IMR-90 (cell line): ENCODE data around the gene UBXN6. TPM values are rescaled to one million over a fixed set of nuclear protein-coding genes. Genes with fewer than 3 reads are reported as not detected.

Source experiments
- ATAC-seq: fragments of 200-7000 bp; cut with Tn5 transposase; 2 replicates; pipeline ENCODE4 v1.9.1; 2020; ENCODE audit warnings: low read depth, mild to moderate bottlenecking, moderate library complexity
- BruUV-seq: library from RNA; stranded (reverse); fragments of 400-500 nt; replicated peaks from 2 replicates; lab custom pipeline; 2021; lab: Mats Ljungman, UMichigan
- CTCF ChIA-PET: fragments of 300-600 bp; formaldehyde crosslinking; extraction: SDS; loops from one replicate; lab custom pipeline; 2021; ENCODE audit warnings: antibody characterized with exemption; lab: Yijun Ruan, JAX
- POLR2A ChIA-PET: fragments of 300-600 bp; sonication (Branson Sonifier 250); formaldehyde crosslinking; loops from one replicate; lab custom pipeline; 2022; ENCODE audit warnings: antibody characterized with exemption; ENCODE audit not compliant: unreplicated experiment; lab: Charles Lee
- DNase-seq: peaks from one replicate; pipeline ENCODE4 v3.0.0; 2013
- H2AFZ ChIP-seq: replicated peaks from 2 replicates; pipeline ENCODE3; 2013; ENCODE audit warnings: low read length, mild to moderate bottlenecking; ENCODE audit not compliant: poor library complexity
- H2AK5ac ChIP-seq: 2 replicates; pipeline ENCODE4 v1.6.1; 2013; ENCODE audit warnings: low read depth, low read length, inconsistent platforms
- H2AK9ac ChIP-seq: replicated peaks from 2 replicates; pipeline ENCODE3; 2013; ENCODE audit warnings: mild to moderate bottlenecking, low read depth, low read length, moderate library complexity; ENCODE audit not compliant: poor library complexity
- H2BK120ac ChIP-seq: 2 replicates; pipeline ENCODE4 v1.6.1; 2013; ENCODE audit warnings: low read depth, low read length, inconsistent platforms
- H2BK15ac ChIP-seq: 3 replicates; pipeline ENCODE4 v1.6.1; 2013; ENCODE audit warnings: low read depth, low read length, inconsistent platforms
- H2BK20ac ChIP-seq: 2 replicates; pipeline ENCODE4 v1.6.1; 2013; ENCODE audit warnings: low read depth, mild to moderate bottlenecking, inconsistent platforms, low read length, moderate library complexity
- H2BK5ac ChIP-seq: 2 replicates; pipeline ENCODE4 v1.6.1; 2013; ENCODE audit warnings: mild to moderate bottlenecking, low read depth, low read length, inconsistent platforms; ENCODE audit not compliant: poor library complexity, severe bottlenecking
- H3K14ac ChIP-seq: replicated peaks from 2 replicates; pipeline ENCODE4 v1.6.1; 2013; ENCODE audit warnings: low read depth, low read length, inconsistent platforms
- H3K18ac ChIP-seq: 2 replicates; pipeline ENCODE4 v1.6.1; 2013; ENCODE audit warnings: low read depth, low read length, control low read depth
- H3K23ac ChIP-seq: 2 replicates; pipeline ENCODE4 v1.6.1; 2013; ENCODE audit warnings: low read depth, low read length, inconsistent platforms
- H3K27ac ChIP-seq: 2 replicates; pipeline ENCODE4 v1.5.1; 2013; ENCODE audit warnings: mild to moderate bottlenecking, control low read depth, low read length; ENCODE audit not compliant: insufficient read depth
- H3K27me3 ChIP-seq: 2 replicates; pipeline ENCODE4 v1.6.1; 2013; ENCODE audit warnings: low read length; ENCODE audit not compliant: control insufficient read depth, insufficient read depth
- H3K36me3 ChIP-seq: 2 replicates; pipeline ENCODE4 v1.6.1; 2013; ENCODE audit warnings: low read length, mixed read lengths; ENCODE audit not compliant: control insufficient read depth, insufficient read depth
- H3K4ac ChIP-seq: 2 replicates; pipeline ENCODE4 v1.6.1; 2013; ENCODE audit warnings: low read depth, low read length, inconsistent platforms
- H3K4me1 ChIP-seq: 2 replicates; pipeline ENCODE4 v1.6.1; 2013; ENCODE audit warnings: low read length, mixed read lengths; ENCODE audit not compliant: control insufficient read depth, insufficient read depth
- H3K4me2 ChIP-seq: 2 replicates; pipeline ENCODE4 v1.6.1; 2013; ENCODE audit warnings: low read depth, mild to moderate bottlenecking, control low read depth, low read length, moderate library complexity
- H3K4me3 ChIP-seq: 2 replicates; pipeline ENCODE4 v1.5.1; 2013; ENCODE audit warnings: low read depth, mild to moderate bottlenecking, control low read depth, low read length, moderate library complexity; ENCODE audit not compliant: insufficient read depth
- H3K56ac ChIP-seq: 2 replicates; pipeline ENCODE4 v1.6.1; 2013; ENCODE audit warnings: low read length, inconsistent platforms; ENCODE audit not compliant: insufficient read depth; ENCODE audit errors: extremely low read depth
- H3K79me1 ChIP-seq, 2 experiments: 2 replicates each; pipeline ENCODE4 v1.6.1; 2013; ENCODE audit warnings: low read length in 2 of 2, inconsistent platforms in 1 of 2, low read depth in 1 of 2
- H3K9ac ChIP-seq: 2 replicates; pipeline ENCODE4 v1.6.1; 2013; ENCODE audit warnings: low read depth, low read length, control low read depth
- H3K9me1 ChIP-seq: 2 replicates; pipeline ENCODE4 v1.6.1; 2013; ENCODE audit warnings: low read length, inconsistent platforms; ENCODE audit not compliant: insufficient read depth
- H3K9me3 ChIP-seq: 2 replicates; pipeline ENCODE4 v1.6.1; 2013; ENCODE audit warnings: low read length; ENCODE audit not compliant: control insufficient read depth, insufficient read depth
- H4K20me1 ChIP-seq: 2 replicates; pipeline ENCODE4 v1.6.1; 2013; ENCODE audit warnings: low read length, inconsistent platforms; ENCODE audit not compliant: insufficient read depth
- H4K5ac ChIP-seq: 2 replicates; pipeline ENCODE4 v1.6.1; 2013; ENCODE audit warnings: mild to moderate bottlenecking, low read depth, low read length, control low read depth
- H4K8ac ChIP-seq, 2 experiments: 2 replicates each; pipeline ENCODE4 v1.6.1; 2013; ENCODE audit warnings: low read depth in 2 of 2, low read length in 2 of 2, control low read depth in 1 of 2, inconsistent platforms in 1 of 2
- H4K91ac ChIP-seq: 2 replicates; pipeline ENCODE4 v1.6.1; 2013; ENCODE audit warnings: low read depth, low read length, inconsistent platforms; ENCODE audit not compliant: insufficient read depth
- WGBS, 2 experiments: methylation state at CpG; one replicate each; pipeline versions ENCODE4 v1.1.5 to v1.1.7; 2013; ENCODE audit warnings: missing lambda C conversion rate in 2 of 2; ENCODE audit not compliant: insufficient read length in 1 of 2; ENCODE audit errors: extremely low coverage in 2 of 2; 5-methylcytosine and 5-hydroxymethylcytosine counted together
- dilution Hi-C: fragments of 300-500 bp; cut with HindIII; formaldehyde crosslinking; loops from one replicate; pipeline ENCODE4 v1.14.3; 2018; ENCODE audit warnings: low sequenced_read_pairs; ENCODE audit not compliant: unreplicated experiment
- in situ Hi-C: fragments of 300-500 bp; cut with MboI; formaldehyde crosslinking; loops from 3 replicates; pipeline ENCODE4 v1.14.3; 2019; ENCODE audit warnings: low sequenced_read_pairs, inconsistent platforms, mixed read lengths
- intact Hi-C: fragments of 100-400 bp; cut with micrococcal nuclease; formaldehyde crosslinking; loops from 2 replicates; pipeline ENCODE4 v1.10.0; 2022
- polyA plus RNA-seq, 3 experiments: library from polyadenylated mRNA; depleted of rRNA; stranded (reverse); fragments of >200 nt; gene quantifications; 2 replicates each; pipeline ENCODE4 v1.2.3, GENCODE V29; 2012; ENCODE audit warnings: low replicate concordance in 1 of 3
- total RNA-seq: library from RNA; depleted of rRNA; stranded (reverse); fragments of >200 nt; gene quantifications from 2 replicates; pipeline ENCODE4 v1.2.3, GENCODE V29; 2012
- TF ChIP-seq, protein P1 (sequence below): fragments of 150-350 bp; IDR thresholded peaks from 2 replicates; pipeline ENCODE4 v1.6.1; 2016; ENCODE audit warnings: low read depth, mild to moderate bottlenecking, low read length, moderate library complexity, borderline replicate concordance

Gene UBXN6
- total and polyA plus RNA-seq, 2 of the 4 experiments (the other 2 are of a cell fraction), result 84.2 to 86.5 TPM

DNA sequence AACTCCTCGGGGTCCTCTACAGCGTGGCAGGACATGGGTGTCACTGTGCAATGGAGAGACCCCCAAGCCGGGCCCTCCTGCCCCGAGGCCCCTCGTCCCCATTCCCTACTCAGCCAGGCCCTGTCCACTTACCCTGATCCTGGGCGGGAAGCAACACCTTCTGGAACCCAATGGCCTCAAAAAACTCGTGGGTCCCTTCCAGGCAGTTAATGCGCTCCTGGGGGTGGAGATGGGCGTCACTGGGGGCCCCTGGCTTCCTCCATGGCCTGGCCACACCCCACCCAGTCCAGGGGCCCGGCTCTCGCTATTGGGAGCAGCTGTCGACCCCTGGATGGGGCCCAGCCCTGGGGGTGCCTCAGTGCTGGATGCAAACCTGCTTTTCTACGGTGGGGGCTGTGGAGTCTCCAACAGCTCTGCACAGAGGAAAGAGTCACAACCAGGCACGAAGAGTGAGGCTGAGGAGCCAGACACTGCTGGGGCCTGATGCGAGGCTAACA lies 10.8 kb downstream of the UBXN6 start:
- Histone ChIP-seq H2BK120ac (no peak overlapping the region), H4K5ac (no peak overlapping the region), H3K9me1 (no peaks in the 10 kb centered on the region), H3K4me3 (no peak overlapping the region), H2BK20ac (no peak overlapping the region), H3K4me1 (no peaks in the 10 kb centered on the region; the same call in 1 of the 2 replicates), H3K79me1 (peaks cover 0 to 30% of the 10 kb centered on the region in 2 experiments; a peak in 3 of 4 replicates), H3K4ac (no peak overlapping the region), H2BK5ac (no peak overlapping the region), H2BK15ac (no peak overlapping the region), H3K9me3 (no peaks in the 10 kb centered on the region), H4K91ac (no peak overlapping the region), H3K23ac (no peak overlapping the region), H3K4me2 (no peak overlapping the region), H4K20me1 (peaks cover 10% of the 10 kb centered on the region; the same call in 1 of the 2 replicates), H4K8ac (no peak overlapping the region), H3K36me3 (peaks cover 62% of the 10 kb centered on the region), H3K9ac (no peak overlapping the region), H3K18ac (no peak overlapping the region), H2AK5ac (no peak overlapping the region), H3K56ac (no peak overlapping the region), H2AK9ac (no peak overlapping the region), H2AFZ (peak overlapping the region; percentile 32), H3K27me3 (no peaks in the 10 kb centered on the region), H3K14ac (no peak overlapping the region), H3K27ac (no peak overlapping the region)
- ChIA-PET POLR2A (no interaction called here), CTCF (no interaction called here)
- 76% methylated on average over 6 of the region's 15 CpGs; no CpG with 5 or more reads in 1 of the 2 experiments for WGBS, 2 experiments
- no peak for DNase-seq
- dilution Hi-C loops, result no loop called here
- BruUV-seq, result no TSS peak
- intact Hi-C loops, result no loop called here
- in situ Hi-C loops, result no loop called here
- ATAC-seq, result no peak
- TF ChIP-seq, protein P1, sequence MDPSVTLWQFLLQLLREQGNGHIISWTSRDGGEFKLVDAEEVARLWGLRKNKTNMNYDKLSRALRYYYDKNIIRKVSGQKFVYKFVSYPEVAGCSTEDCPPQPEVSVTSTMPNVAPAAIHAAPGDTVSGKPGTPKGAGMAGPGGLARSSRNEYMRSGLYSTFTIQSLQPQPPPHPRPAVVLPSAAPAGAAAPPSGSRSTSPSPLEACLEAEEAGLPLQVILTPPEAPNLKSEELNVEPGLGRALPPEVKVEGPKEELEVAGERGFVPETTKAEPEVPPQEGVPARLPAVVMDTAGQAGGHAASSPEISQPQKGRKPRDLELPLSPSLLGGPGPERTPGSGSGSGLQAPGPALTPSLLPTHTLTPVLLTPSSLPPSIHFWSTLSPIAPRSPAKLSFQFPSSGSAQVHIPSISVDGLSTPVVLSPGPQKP, result no peak
